HG03354 (cell line): ENCODE measurements around the gene SLC5A10.
"Not testable (repeated sequence)": the region's sequence is repeated elsewhere in the genome, so short reads cannot be mapped to it uniquely, and the experiment has no call there.

ENCODE experiments used
- ATAC-seq: cut with Tn5 transposase; IDR thresholded peaks from one replicate; pipeline ENCODE4 v1.9.1; 2021; ENCODE audit warnings: mild to moderate bottlenecking; ENCODE audit not compliant: unreplicated experiment, poor library complexity, severe bottlenecking

SLC5A10 gene

GRCh38 chr17:18944646-18945045 lies 7.3 kb upstream of the SLC5A10 start:
- no peak for ATAC-seq

- no peak for ATAC-seq
These were observed 5.4 kb upstream of the SLC5A10 start for GRCh38 chr17:18946536-18946935.

DNA sequence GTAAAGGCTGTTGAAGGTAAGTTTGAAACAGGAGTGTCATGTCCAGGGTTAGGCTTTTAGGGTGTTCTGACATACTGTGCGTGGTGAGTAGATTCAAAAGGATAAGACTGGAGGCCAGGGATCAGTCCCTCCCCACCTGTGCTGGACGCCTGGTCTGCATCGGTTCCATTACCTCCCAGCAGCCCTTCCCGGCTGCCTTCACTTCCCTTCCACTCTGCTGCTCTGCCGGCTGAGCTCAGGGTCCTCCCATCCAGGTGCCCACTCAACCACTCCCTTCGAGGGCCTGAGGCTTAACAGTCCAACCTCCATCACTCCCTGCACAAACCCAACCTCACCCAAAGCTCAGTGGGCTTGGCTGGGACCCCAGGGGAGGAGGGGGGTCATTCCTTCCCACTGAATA lies 4.1 kb upstream of the SLC5A10 start:
- ATAC-seq, result no peak

GRCh38 chr17:18948476-18949006 lies 3.4 kb upstream of the SLC5A10 start:
- no peak for ATAC-seq

GRCh38 chr17:18949566-18949965 lies 2.4 kb upstream of the SLC5A10 start:
- no peak for ATAC-seq

GRCh38 chr17:18950346-18950745 lies 1.6 kb upstream of the SLC5A10 start:
- no peak for ATAC-seq

GRCh38 chr17:18950944-18951905 lies 740 bp upstream of the SLC5A10 start:
- no peak for ATAC-seq

- ATAC-seq, result no peak
These were observed 1.3 kb downstream of the SLC5A10 start for GRCh38 chr17:18953231-18953728.

DNA sequence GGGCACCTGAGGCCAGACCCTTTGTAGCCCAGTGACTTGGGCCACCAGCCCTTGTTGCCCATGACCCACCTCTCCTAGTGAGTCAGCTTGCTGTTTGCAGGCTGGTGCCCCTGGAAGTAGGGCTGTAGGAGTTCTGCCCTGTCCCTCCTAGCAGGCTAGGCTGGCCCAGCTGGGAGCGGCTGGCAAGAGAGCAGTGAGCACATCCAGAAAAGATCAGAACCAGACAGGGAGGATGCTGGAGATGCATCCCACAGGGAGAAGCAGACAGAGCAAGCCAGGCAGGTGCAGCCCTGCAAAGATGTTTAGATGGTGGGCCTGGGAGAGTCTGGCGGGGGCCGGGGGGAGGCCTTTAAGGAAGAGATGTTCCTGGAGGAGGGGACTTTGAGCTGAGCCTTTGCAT lies 2.4 kb downstream of the SLC5A10 start:
- ATAC-seq, result no peak

DNA sequence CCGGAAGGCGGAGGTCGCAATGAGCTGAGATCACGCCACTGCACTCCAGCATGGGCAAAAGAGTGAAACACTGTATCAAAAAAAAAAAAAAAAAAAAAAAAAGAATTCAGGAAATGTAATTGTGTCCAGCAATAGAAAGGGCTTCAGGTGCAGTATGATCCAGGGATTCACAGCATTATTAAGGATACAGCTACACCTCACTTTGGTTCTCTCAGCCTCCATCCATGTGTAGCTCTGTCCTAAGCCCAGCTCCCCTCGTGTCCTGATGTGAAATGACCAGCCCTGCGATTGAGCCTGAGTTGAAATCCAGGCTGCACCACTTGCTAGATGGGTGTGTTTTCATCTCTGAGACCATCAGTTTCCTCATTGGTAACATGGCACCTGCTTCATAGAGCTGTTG lies 3.0 kb downstream of the SLC5A10 start:
- no peak for ATAC-seq

GRCh38 chr17:18956021-18956420 lies 4.1 kb downstream of the SLC5A10 start:
- not testable (repeated sequence) for ATAC-seq

DNA sequence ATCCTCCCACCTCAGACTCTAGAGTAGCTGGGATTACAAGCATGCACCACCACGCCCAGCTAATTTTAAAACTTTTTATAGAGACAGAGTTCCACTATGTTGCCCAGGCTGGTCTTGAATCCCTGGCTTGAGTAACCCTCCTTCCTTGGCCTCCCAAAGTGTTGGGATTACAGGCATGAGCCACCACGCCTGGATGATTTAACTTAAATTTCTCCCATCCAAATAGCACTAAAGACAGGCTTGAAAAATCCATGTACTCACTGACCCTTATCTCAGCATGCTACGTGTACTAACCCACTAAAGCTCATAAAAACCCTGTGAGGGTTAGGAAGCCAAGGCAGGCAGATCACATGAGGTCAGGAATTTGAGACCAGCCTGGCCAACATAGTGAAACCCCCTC lies 4.6 kb downstream of the SLC5A10 start:
- ATAC-seq, result no peak

- no peak for ATAC-seq
These were observed 5.9 kb downstream of the SLC5A10 start for GRCh38 chr17:18957831-18958230.

DNA sequence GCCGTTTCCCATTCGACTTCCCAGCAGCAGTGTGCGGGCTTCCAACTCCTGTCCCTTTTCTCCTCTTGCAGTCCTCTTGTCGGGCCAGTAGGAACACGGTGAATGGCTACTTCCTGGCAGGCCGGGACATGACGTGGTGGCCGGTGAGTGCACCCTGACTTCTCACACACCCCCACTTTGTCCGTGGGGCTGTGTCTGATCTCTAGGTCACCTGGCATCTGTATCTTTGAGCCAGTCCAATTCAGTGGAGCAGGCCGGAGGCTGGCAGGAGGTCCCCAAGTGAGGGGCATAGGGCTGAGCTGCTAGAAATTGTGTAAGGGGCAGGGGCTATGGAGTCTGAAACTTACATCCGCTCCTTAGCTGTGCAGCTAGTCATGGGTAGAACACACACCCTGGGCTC lies 6.6 kb downstream of the SLC5A10 start:
- no peak for ATAC-seq

- no peak for ATAC-seq
These were observed 7.3 kb downstream of the SLC5A10 start for GRCh38 chr17:18959071-18959844.

GRCh38 chr17:18959845-18960240 lies 7.9 kb downstream of the SLC5A10 start:
- ATAC-seq, result no peak

GRCh38 chr17:18960241-18960665 lies 8.3 kb downstream of the SLC5A10 start:
- ATAC-seq, result no peak

DNA sequence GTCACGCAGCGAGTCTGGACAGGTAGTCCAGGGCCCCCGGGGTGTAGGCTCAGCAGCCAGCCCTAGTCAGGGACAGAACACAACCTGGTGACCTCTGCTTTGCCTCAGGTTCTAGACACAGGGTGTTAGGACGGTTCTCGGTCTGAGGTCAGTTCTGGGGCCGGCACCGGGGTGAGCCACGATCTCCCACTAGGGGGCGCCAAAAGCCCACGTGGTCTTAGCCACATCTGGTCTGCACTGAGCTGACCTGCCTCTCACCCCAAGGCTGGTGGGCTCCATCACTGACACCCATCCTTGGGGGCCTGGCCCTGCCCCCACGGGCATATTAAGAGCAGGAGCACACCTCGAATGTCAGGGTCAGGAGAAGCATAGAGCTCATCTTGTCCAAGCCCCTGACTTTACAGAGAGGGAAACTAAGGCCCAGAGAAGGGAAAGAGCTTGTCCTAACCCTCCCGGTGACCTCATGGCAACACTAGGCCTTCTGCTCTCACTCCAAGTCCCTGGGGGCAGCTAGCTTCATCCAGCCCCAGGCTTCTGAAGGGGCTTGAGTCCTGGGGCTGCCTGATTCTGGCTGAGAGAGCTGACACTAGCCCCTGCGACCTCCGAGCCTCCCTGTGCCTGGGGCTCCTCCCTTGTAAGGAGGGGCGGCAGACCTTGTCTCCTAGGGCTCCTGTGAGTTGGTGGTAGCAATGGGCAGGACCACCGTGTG lies 9.0 kb downstream of the SLC5A10 start:
- ATAC-seq, result peak; percentile 85

DNA sequence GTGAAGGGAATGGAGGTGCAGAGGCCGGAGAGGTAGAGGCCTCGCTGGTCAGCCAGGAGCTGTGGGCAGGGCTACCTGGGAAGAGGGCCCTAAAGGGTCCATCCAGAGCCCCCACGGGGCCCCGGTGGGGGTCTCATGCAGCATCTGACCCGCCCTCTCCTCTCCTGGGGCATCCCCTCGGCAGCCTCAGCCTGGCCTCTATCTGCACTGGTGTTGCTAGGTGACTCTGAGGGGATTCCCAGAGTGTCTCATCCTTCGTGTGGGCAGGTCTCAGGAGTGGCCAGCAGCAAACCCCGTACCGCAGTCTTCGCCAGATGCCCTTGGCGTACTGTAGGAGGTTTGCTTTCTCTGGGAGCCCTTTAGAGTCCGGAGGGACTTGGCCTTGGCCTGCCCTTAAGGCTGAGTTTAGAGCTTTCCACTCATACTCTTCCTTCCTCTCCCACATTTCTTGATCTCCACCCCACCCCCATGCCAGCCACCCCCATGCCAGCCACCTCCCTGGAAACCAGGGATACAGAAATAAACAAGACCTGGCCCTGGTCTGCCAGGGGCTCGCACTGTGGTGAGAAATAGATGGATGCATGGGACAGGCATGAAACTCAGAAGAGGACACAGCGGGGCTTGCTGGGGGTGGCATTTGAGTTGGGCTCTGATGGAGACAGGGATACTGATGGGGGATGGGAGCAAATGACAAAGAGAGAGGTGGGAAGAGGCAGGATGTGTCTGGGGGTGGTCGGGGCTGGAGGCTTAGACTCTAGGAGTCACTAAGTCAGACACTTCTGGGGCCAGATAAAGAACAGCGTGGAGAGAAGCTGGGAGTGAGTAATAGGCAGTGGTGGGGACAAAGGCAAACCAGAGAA lies 9.9 kb downstream of the SLC5A10 start:
- no peak for ATAC-seq
